IMR-90 (cell line): ENCODE measurements around the gene ARGFX. TPM values are rescaled to one million over a fixed set of nuclear protein-coding genes. Genes with fewer than 3 reads are reported as not detected.

Source experiments
- ATAC-seq: fragments of 200-7000 bp; cut with Tn5 transposase; 2 replicates; pipeline ENCODE4 v1.9.1; 2020; ENCODE audit warnings: low read depth, mild to moderate bottlenecking, moderate library complexity
- BruUV-seq: library from RNA; stranded (reverse); fragments of 400-500 nt; replicated peaks from 2 replicates; lab custom pipeline; 2021; lab: Mats Ljungman, UMichigan
- CTCF ChIA-PET: fragments of 300-600 bp; formaldehyde crosslinking; extraction: SDS; loops from one replicate; lab custom pipeline; 2021; ENCODE audit warnings: antibody characterized with exemption; lab: Yijun Ruan, JAX
- POLR2A ChIA-PET: fragments of 300-600 bp; sonication (Branson Sonifier 250); formaldehyde crosslinking; loops from one replicate; lab custom pipeline; 2022; ENCODE audit warnings: antibody characterized with exemption; ENCODE audit not compliant: unreplicated experiment; lab: Charles Lee
- DNase-seq: peaks from one replicate; pipeline ENCODE4 v3.0.0; 2013
- H2AFZ ChIP-seq: replicated peaks from 2 replicates; pipeline ENCODE3; 2013; ENCODE audit warnings: low read length, mild to moderate bottlenecking; ENCODE audit not compliant: poor library complexity
- H2AK5ac ChIP-seq: 2 replicates; pipeline ENCODE4 v1.6.1; 2013; ENCODE audit warnings: low read depth, low read length, inconsistent platforms
- H2AK9ac ChIP-seq: replicated peaks from 2 replicates; pipeline ENCODE3; 2013; ENCODE audit warnings: mild to moderate bottlenecking, low read depth, low read length, moderate library complexity; ENCODE audit not compliant: poor library complexity
- H2BK120ac ChIP-seq: 2 replicates; pipeline ENCODE4 v1.6.1; 2013; ENCODE audit warnings: low read depth, low read length, inconsistent platforms
- H2BK15ac ChIP-seq: 3 replicates; pipeline ENCODE4 v1.6.1; 2013; ENCODE audit warnings: low read depth, low read length, inconsistent platforms
- H2BK20ac ChIP-seq: 2 replicates; pipeline ENCODE4 v1.6.1; 2013; ENCODE audit warnings: low read depth, mild to moderate bottlenecking, inconsistent platforms, low read length, moderate library complexity
- H2BK5ac ChIP-seq: 2 replicates; pipeline ENCODE4 v1.6.1; 2013; ENCODE audit warnings: mild to moderate bottlenecking, low read depth, low read length, inconsistent platforms; ENCODE audit not compliant: poor library complexity, severe bottlenecking
- H3K14ac ChIP-seq: replicated peaks from 2 replicates; pipeline ENCODE4 v1.6.1; 2013; ENCODE audit warnings: low read depth, low read length, inconsistent platforms
- H3K18ac ChIP-seq: 2 replicates; pipeline ENCODE4 v1.6.1; 2013; ENCODE audit warnings: low read depth, low read length, control low read depth
- H3K23ac ChIP-seq: 2 replicates; pipeline ENCODE4 v1.6.1; 2013; ENCODE audit warnings: low read depth, low read length, inconsistent platforms
- H3K27ac ChIP-seq: 2 replicates; pipeline ENCODE4 v1.5.1; 2013; ENCODE audit warnings: mild to moderate bottlenecking, control low read depth, low read length; ENCODE audit not compliant: insufficient read depth
- H3K27me3 ChIP-seq: 2 replicates; pipeline ENCODE4 v1.6.1; 2013; ENCODE audit warnings: low read length; ENCODE audit not compliant: control insufficient read depth, insufficient read depth
- H3K36me3 ChIP-seq: 2 replicates; pipeline ENCODE4 v1.6.1; 2013; ENCODE audit warnings: low read length, mixed read lengths; ENCODE audit not compliant: control insufficient read depth, insufficient read depth
- H3K4ac ChIP-seq: 2 replicates; pipeline ENCODE4 v1.6.1; 2013; ENCODE audit warnings: low read depth, low read length, inconsistent platforms
- H3K4me1 ChIP-seq: 2 replicates; pipeline ENCODE4 v1.6.1; 2013; ENCODE audit warnings: low read length, mixed read lengths; ENCODE audit not compliant: control insufficient read depth, insufficient read depth
- H3K4me2 ChIP-seq: 2 replicates; pipeline ENCODE4 v1.6.1; 2013; ENCODE audit warnings: low read depth, mild to moderate bottlenecking, control low read depth, low read length, moderate library complexity
- H3K4me3 ChIP-seq: 2 replicates; pipeline ENCODE4 v1.5.1; 2013; ENCODE audit warnings: low read depth, mild to moderate bottlenecking, control low read depth, low read length, moderate library complexity; ENCODE audit not compliant: insufficient read depth
- H3K56ac ChIP-seq: 2 replicates; pipeline ENCODE4 v1.6.1; 2013; ENCODE audit warnings: low read length, inconsistent platforms; ENCODE audit not compliant: insufficient read depth; ENCODE audit errors: extremely low read depth
- H3K79me1 ChIP-seq, 2 experiments: 2 replicates each; pipeline ENCODE4 v1.6.1; 2013; ENCODE audit warnings: low read length in 2 of 2, inconsistent platforms in 1 of 2, low read depth in 1 of 2
- H3K9ac ChIP-seq: 2 replicates; pipeline ENCODE4 v1.6.1; 2013; ENCODE audit warnings: low read depth, low read length, control low read depth
- H3K9me1 ChIP-seq: 2 replicates; pipeline ENCODE4 v1.6.1; 2013; ENCODE audit warnings: low read length, inconsistent platforms; ENCODE audit not compliant: insufficient read depth
- H3K9me3 ChIP-seq: 2 replicates; pipeline ENCODE4 v1.6.1; 2013; ENCODE audit warnings: low read length; ENCODE audit not compliant: control insufficient read depth, insufficient read depth
- H4K20me1 ChIP-seq: 2 replicates; pipeline ENCODE4 v1.6.1; 2013; ENCODE audit warnings: low read length, inconsistent platforms; ENCODE audit not compliant: insufficient read depth
- H4K5ac ChIP-seq: 2 replicates; pipeline ENCODE4 v1.6.1; 2013; ENCODE audit warnings: mild to moderate bottlenecking, low read depth, low read length, control low read depth
- H4K8ac ChIP-seq, 2 experiments: 2 replicates each; pipeline ENCODE4 v1.6.1; 2013; ENCODE audit warnings: low read depth in 2 of 2, low read length in 2 of 2, control low read depth in 1 of 2, inconsistent platforms in 1 of 2
- H4K91ac ChIP-seq: 2 replicates; pipeline ENCODE4 v1.6.1; 2013; ENCODE audit warnings: low read depth, low read length, inconsistent platforms; ENCODE audit not compliant: insufficient read depth
- BHLHE40 ChIP-seq: fragments of 150-350 bp; IDR thresholded peaks from 2 replicates; pipeline ENCODE4 v1.6.1; 2016; ENCODE audit warnings: mild to moderate bottlenecking, low read depth, low read length
- CEBPB ChIP-seq: IDR thresholded peaks from 2 replicates; pipeline ENCODE4 v1.6.1; 2012; ENCODE audit warnings: low read depth, low read length, improper control_type of control experiment
- CHD1 ChIP-seq: IDR thresholded peaks from 2 replicates; pipeline ENCODE4 v1.6.1; 2012; ENCODE audit warnings: low read depth, low read length, improper control_type of control experiment
- CTCF ChIP-seq: conservative IDR thresholded peaks from 2 replicates; pipeline ENCODE4 v1.5.1; 2012; ENCODE audit warnings: mild to moderate bottlenecking, low read depth, low read length, improper control_type of control experiment
- ELK1 ChIP-seq: fragments of 150-350 bp; IDR thresholded peaks from 2 replicates; pipeline ENCODE4 v1.6.1; 2016; ENCODE audit warnings: low read depth, mild to moderate bottlenecking, low read length, moderate library complexity, borderline replicate concordance
- FOS ChIP-seq: fragments of 150-350 bp; IDR thresholded peaks from 2 replicates; pipeline ENCODE4 v1.6.1; 2016; ENCODE audit warnings: low read depth, low read length
- MAFK ChIP-seq: IDR thresholded peaks from 2 replicates; pipeline ENCODE4 v1.6.1; 2012; ENCODE audit warnings: low read depth, low read length, improper control_type of control experiment
- MAZ ChIP-seq: IDR thresholded peaks from 2 replicates; pipeline ENCODE4 v1.6.1; 2012; ENCODE audit warnings: low read depth, mild to moderate bottlenecking, low read length, improper control_type of control experiment, moderate library complexity, borderline replicate concordance
- MXI1 ChIP-seq: IDR thresholded peaks from 2 replicates; pipeline ENCODE4 v1.6.1; 2012; ENCODE audit warnings: low read depth, mild to moderate bottlenecking, low read length, moderate library complexity, borderline replicate concordance
- NFE2L2 ChIP-seq: fragments of 150-350 bp; IDR thresholded peaks from 2 replicates; pipeline ENCODE4 v1.6.1; 2016; ENCODE audit warnings: low read depth, mild to moderate bottlenecking, low read length
- POLR2A ChIP-seq: IDR thresholded peaks from 2 replicates; pipeline ENCODE4 v1.6.1; 2012; ENCODE audit warnings: mild to moderate bottlenecking, low read depth, low read length
- RAD21 ChIP-seq: IDR thresholded peaks from 2 replicates; pipeline ENCODE4 v1.6.1; 2012; ENCODE audit warnings: low read length, improper control_type of control experiment
- RCOR1 ChIP-seq: IDR thresholded peaks from 2 replicates; pipeline ENCODE4 v1.6.1; 2012; ENCODE audit warnings: mild to moderate bottlenecking, low read length, improper control_type of control experiment; ENCODE audit not compliant: insufficient replicate concordance
- RFX5 ChIP-seq: IDR thresholded peaks from 2 replicates; pipeline ENCODE4 v1.8.0; 2012; ENCODE audit warnings: low read depth, mild to moderate bottlenecking, low read length, moderate library complexity
- SMC3 ChIP-seq: fragments of 150-350 bp; IDR thresholded peaks from 2 replicates; pipeline ENCODE4 v1.6.1; 2016; ENCODE audit warnings: low read depth, mild to moderate bottlenecking, antibody characterized with exemption, low read length, moderate library complexity
- USF2 ChIP-seq: fragments of 150-350 bp; IDR thresholded peaks from 2 replicates; pipeline ENCODE4 v1.6.1; 2017; ENCODE audit warnings: mild to moderate bottlenecking, antibody characterized with exemption, low read length, low read depth
- WGBS, 2 experiments: methylation state at CpG; one replicate each; pipeline versions ENCODE4 v1.1.5 to v1.1.7; 2013; ENCODE audit warnings: missing lambda C conversion rate in 2 of 2; ENCODE audit not compliant: insufficient read length in 1 of 2; ENCODE audit errors: extremely low coverage in 2 of 2; 5-methylcytosine and 5-hydroxymethylcytosine counted together
- dilution Hi-C: fragments of 300-500 bp; cut with HindIII; formaldehyde crosslinking; loops from one replicate; pipeline ENCODE4 v1.14.3; 2018; ENCODE audit warnings: low sequenced_read_pairs; ENCODE audit not compliant: unreplicated experiment
- in situ Hi-C: fragments of 300-500 bp; cut with MboI; formaldehyde crosslinking; loops from 3 replicates; pipeline ENCODE4 v1.14.3; 2019; ENCODE audit warnings: low sequenced_read_pairs, inconsistent platforms, mixed read lengths
- intact Hi-C: fragments of 100-400 bp; cut with micrococcal nuclease; formaldehyde crosslinking; loops from 2 replicates; pipeline ENCODE4 v1.10.0; 2022
- polyA plus RNA-seq, 3 experiments: library from polyadenylated mRNA; depleted of rRNA; stranded (reverse); fragments of >200 nt; gene quantifications; 2 replicates each; pipeline ENCODE4 v1.2.3, GENCODE V29; 2012; ENCODE audit warnings: low replicate concordance in 1 of 3
- total RNA-seq: library from RNA; depleted of rRNA; stranded (reverse); fragments of >200 nt; gene quantifications from 2 replicates; pipeline ENCODE4 v1.2.3, GENCODE V29; 2012

Gene ARGFX
- total and polyA plus RNA-seq, 2 of the 4 experiments (the other 2 are of a cell fraction): not detected

DNA sequence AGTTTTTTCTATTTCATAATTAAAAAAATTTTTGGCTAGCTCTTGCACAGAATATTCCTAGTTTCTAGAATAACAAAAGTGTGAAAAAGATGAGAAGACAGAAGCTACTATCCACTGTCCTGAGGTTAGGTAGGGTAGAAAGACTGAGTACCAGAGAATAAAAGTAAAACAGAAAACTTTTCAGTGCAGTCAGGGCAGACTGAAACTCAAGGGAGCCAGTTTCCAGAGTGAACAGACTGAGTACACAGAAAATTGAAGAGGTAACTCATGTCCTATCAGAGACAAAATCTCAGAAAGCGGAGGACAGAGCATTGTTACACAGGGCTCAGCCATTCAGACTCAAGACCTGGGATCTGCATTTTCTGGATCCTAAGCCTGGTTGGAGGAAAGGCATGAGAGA is 16.7 kb downstream of the ARGFX start:
- Histone ChIP-seq H2BK5ac (no peak overlapping the region), H3K27ac (no peak overlapping the region), H3K4me1 (no peaks in the 10 kb centered on the region), H3K9ac (no peak overlapping the region), H3K4ac (no peak overlapping the region), H2AFZ (no peak overlapping the region), H4K91ac (no peak overlapping the region), H3K18ac (no peak overlapping the region), H2AK9ac (no peak overlapping the region), H3K14ac (no peak overlapping the region), H3K23ac (no peak overlapping the region), H2BK15ac (no peak overlapping the region), H4K20me1 (no peaks in the 10 kb centered on the region), H3K56ac (no peak overlapping the region), H3K9me3 (no peaks in the 10 kb centered on the region), H3K4me3 (no peak overlapping the region), H4K8ac (no peak overlapping the region), H2AK5ac (no peak overlapping the region), H2BK120ac (no peak overlapping the region), H3K9me1 (no peaks in the 10 kb centered on the region), H3K4me2 (no peak overlapping the region), H3K27me3 (no peaks in the 10 kb centered on the region; the same call in none of the 2 replicates), H3K79me1 (no peaks in the 10 kb centered on the region), H4K5ac (no peak overlapping the region), H2BK20ac (no peak overlapping the region), H3K36me3 (no peaks in the 10 kb centered on the region)
- in situ Hi-C loops (no loop called here), dilution Hi-C loops (no loop called here), intact Hi-C loops (no loop called here)
- DNase-seq (no peak), ATAC-seq (no peak)
- BruUV-seq: no TSS peak
- TF ChIP-seq MXI1: no peak
- no peak for TF ChIP-seq USF2
- no peak for TF ChIP-seq FOS
- no peak for TF ChIP-seq SMC3
- TF ChIP-seq NFE2L2: no peak
- no peak for TF ChIP-seq CTCF
- TF ChIP-seq ELK1: no peak
- TF ChIP-seq CEBPB: no peak
- TF ChIP-seq POLR2A: no peak
- no peak for TF ChIP-seq RCOR1
- no peak for TF ChIP-seq RAD21
- no peak for TF ChIP-seq RFX5
- no peak for TF ChIP-seq MAZ
- no peak for TF ChIP-seq BHLHE40
- TF ChIP-seq MAFK: no peak
- no peak for TF ChIP-seq CHD1
- ChIA-PET POLR2A (no interaction called here), CTCF (no interaction called here)
- 80% methylated on average over 1 of the region's 1 CpG; no CpG with 5 or more reads in 1 of the 2 experiments for WGBS, 2 experiments
